ENCODE data around the gene MPDZ.

DNA sequence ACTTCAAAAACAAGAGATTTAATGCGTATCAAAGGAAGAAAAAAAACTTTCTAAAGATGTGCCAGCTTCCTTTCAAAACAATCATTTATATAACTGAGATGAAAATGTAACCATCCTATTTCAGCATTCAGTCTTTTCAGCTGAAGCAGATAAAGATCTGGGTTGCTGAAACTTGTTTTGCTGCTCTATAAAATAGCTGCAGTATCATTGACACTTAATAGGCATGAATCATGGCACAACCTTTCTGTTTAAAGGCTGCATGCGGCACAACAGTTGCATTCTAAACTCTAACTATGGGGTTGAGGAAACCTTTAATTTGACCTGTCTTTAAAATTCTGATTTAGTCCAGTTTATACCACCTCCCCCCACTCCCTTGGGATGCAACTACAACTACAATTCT is 196.7 kb downstream of the MPDZ start:
- TF ChIP-seq BHLHE40 (IDR thresholded peaks at IDR 0.05; ENCODE audit: borderline replicate concordance) (no peak), FOXK2 (IDR thresholded peaks at IDR 0.05) (no peak), LEF1 (IDR thresholded peaks at IDR 0.05; ENCODE audit: borderline replicate concordance) (no peak)
